Fibroblast of pulmonary artery (primary cell): ENCODE measurements around the gene SLC31A1.
A peak's percentile ranks its signal among the peaks of the same experiment; 100 is the strongest.

ENCODE experiments used
- DNase-seq: peaks from one replicate; pipeline ENCODE4 v3.0.0-alpha.2; 2010; ENCODE audit warnings: low read depth
- H3K4me3 ChIP-seq: replicated peaks from 2 replicates; pipeline ENCODE4 v1.5.1; 2011; ENCODE audit warnings: low read depth, mild to moderate bottlenecking, control low read depth, low read length, moderate library complexity
- CTCF ChIP-seq: IDR thresholded peaks from 2 replicates; pipeline ENCODE4 v1.5.1; 2011; ENCODE audit warnings: mild to moderate bottlenecking, control low read depth, low read length, inconsistent platforms; ENCODE audit errors: missing control alignments

Gene SLC31A1

DNA sequence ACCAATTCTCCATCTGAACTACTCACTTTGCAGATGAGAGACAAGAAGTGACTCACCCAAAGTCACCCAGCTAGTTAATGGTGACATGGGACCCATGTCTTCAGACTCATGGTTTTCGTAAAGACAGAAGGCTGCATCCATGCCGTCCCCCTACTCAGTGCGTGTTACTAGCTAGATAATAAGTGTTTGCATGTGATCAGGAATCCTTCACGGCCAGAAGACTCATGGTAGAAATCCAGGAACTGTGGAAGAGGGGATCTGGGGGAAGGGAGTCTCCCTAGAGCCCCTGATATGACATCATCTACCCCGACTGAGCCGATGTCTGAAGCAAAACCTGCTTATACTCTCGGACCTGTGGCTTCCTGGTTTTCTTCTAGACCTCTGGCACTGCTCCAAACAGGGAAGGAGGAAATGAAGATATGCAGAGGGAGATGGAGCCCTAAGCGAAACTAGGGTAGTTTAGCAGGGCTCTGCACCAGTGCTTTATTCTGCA, 78.5 kb downstream of the SLC31A1 start:
- TF ChIP-seq CTCF: no peak
- no peak overlapping the region for H3K4me3 ChIP-seq
- DNase-seq: peak; percentile 58

DNA sequence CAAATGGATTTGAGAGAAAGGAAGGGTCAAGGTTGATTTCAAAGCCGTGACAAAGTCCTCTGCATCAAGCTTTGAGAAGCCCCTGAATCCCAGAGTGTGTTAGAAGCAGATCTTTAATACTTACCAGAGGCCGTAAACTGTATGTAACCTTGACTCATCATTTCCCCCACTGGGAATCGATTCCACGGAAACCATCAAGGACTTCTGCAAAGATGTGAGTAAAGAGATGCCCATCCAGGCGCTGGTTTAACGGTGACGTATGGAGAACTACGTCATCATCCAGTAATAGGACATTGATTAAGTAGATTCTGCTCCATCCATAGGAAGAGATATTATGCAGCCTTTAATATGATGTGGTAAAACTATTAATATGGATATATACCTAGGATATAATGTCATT, 80.2 kb downstream of the SLC31A1 start:
- no peak for TF ChIP-seq CTCF
- DNase-seq: no peak

GRCh38 chr9:113302792-113303418, 81.6 kb downstream of the SLC31A1 start, which contains the start of gene RNF183:
TSS of gene RNF183 (minus strand) at chr9:113303376. CDS start at chr9:113298184, 5,192 bp downstream.
- H3K4me3 ChIP-seq: no peak within 1 kb of the TSS
- no peak for DNase-seq

More for the DNA sequence above, 80.2 kb downstream of the SLC31A1 start:
- no peak overlapping the region for H3K4me3 ChIP-seq

DNA sequence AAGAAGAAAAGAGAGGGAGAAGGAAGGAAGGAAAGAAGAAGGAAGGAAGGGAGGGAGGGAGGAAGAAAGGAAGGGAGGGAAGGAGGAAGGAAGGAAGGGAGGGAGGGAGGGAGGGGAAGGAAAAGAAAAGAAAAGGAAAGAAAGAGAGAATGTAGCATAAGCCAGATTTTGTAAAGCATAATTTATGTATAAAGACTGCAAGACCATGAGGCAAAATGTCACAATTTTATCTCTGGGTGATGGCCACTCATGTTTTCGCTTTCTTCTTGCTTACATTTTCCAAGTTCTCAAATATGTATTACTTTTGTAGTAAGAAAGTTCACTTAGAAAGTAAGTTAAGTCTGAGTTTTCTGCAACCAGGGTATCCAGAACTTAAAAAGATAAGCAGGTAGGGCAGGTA, 85.2 kb downstream of the SLC31A1 start:
- no peak for DNase-seq
- H3K4me3 ChIP-seq: no peak overlapping the region
- no peak for TF ChIP-seq CTCF

More at GRCh38 chr9:113302792-113303418, 81.6 kb downstream of the SLC31A1 start, which contains the start of gene RNF183:
- no peak for TF ChIP-seq CTCF

- no peak for DNase-seq
- no peak for TF ChIP-seq CTCF
- H3K4me3 ChIP-seq: no peak overlapping the region
These were observed 86.1 kb downstream of the SLC31A1 start for GRCh38 chr9:113307396-113307975.

GRCh38 chr9:113309204-113309813, 88.0 kb downstream of the SLC31A1 start:
- peak; percentile 88 for TF ChIP-seq CTCF
- H3K4me3 ChIP-seq: no peak overlapping the region
- DNase-seq: peak; percentile 70
